H1 (cell line): ENCODE measurements around the gene HSD17B1. TPM values are rescaled to one million over a fixed set of nuclear protein-coding genes. Genes with fewer than 3 reads are reported as not detected.

ENCODE experiments used
- CTCF ChIA-PET: fragments of 300-600 bp; sonication (Branson Sonifier 250); formaldehyde crosslinking; loops from one replicate; lab custom pipeline; 2021; ENCODE audit not compliant: partially characterized antibody; lab: Charles Lee
- POLR2A ChIA-PET: fragments of 300-600 bp; sonication (Branson Sonifier 250); formaldehyde crosslinking; loops from one replicate; lab custom pipeline; 2021; ENCODE audit warnings: inconsistent platforms; ENCODE audit not compliant: partially characterized antibody; lab: Charles Lee
- DNase-seq, 2 experiments: peaks; one replicate each; pipeline versions ENCODE4 v3.0.0 to v3.0.0-alpha.2; 2010 to 2022; ENCODE audit warnings: low spot score in 2 of 2, low read depth in 1 of 2, mixed read lengths in 1 of 2
- FAIRE-seq: peaks from 2 replicates; lab custom pipeline; 2011; peaks lifted over from hg19 to GRCh38; lab: Jason Lieb, UNC
- H2AFZ ChIP-seq: 2 replicates; pipeline ENCODE4 v1.8.1; 2012; ENCODE audit warnings: low read length, inconsistent platforms
- H2AK5ac ChIP-seq: 2 replicates; pipeline ENCODE4 v1.6.1; 2013; ENCODE audit warnings: low read depth, low read length
- H2BK120ac ChIP-seq: replicated peaks from 2 replicates; pipeline ENCODE3; 2013; ENCODE audit warnings: low read depth, low read length, inconsistent platforms
- H2BK12ac ChIP-seq: 2 replicates; pipeline ENCODE4 v1.6.1; 2013; ENCODE audit warnings: low read depth, low read length
- H2BK15ac ChIP-seq: 2 replicates; pipeline ENCODE4 v1.6.1; 2013; ENCODE audit warnings: low read length
- H2BK20ac ChIP-seq: 2 replicates; pipeline ENCODE4 v1.6.1; 2013; ENCODE audit warnings: low read length
- H2BK5ac ChIP-seq: 2 replicates; pipeline ENCODE4 v1.6.1; 2013; ENCODE audit warnings: low read depth, low read length
- H3K14ac ChIP-seq: 2 replicates; pipeline ENCODE4 v1.6.1; 2013; ENCODE audit warnings: inconsistent platforms; ENCODE audit not compliant: insufficient read length
- H3K18ac ChIP-seq: 2 replicates; pipeline ENCODE4 v1.6.1; 2013; ENCODE audit warnings: low read length; ENCODE audit errors: extremely low read depth
- H3K23ac ChIP-seq: 2 replicates; pipeline ENCODE4 v1.6.1; 2013; ENCODE audit warnings: inconsistent platforms; ENCODE audit not compliant: insufficient read length
- H3K23me2 ChIP-seq: 2 replicates; pipeline ENCODE4 v1.6.1; 2013; ENCODE audit warnings: low read depth, low read length
- H3K27ac ChIP-seq: 2 replicates; pipeline ENCODE4 v1.6.1; 2011; ENCODE audit warnings: low read depth, low read length, inconsistent platforms
- H3K27me3 ChIP-seq, 4 experiments: replicated peaks in 1 of 4; 1 replicate in 1 of 4; 2 replicates in 3 of 4; pipeline versions ENCODE4 v1.6.1 to v1.8.1; 2011 to 2013; ENCODE audit warnings: low read length in 3 of 4, mild to moderate bottlenecking in 3 of 4, inconsistent platforms in 2 of 4, mixed read lengths in 2 of 4, moderate library complexity in 1 of 4; ENCODE audit not compliant: control insufficient read depth in 3 of 4, insufficient read depth in 3 of 4; ENCODE audit errors: extremely low read depth in 1 of 4
- H3K36me3 ChIP-seq, 4 experiments: 2 replicates each; pipeline versions ENCODE4 v1.6.1 to v1.8.1; 2011 to 2013; ENCODE audit warnings: mild to moderate bottlenecking in 4 of 4, low read length in 3 of 4, moderate library complexity in 2 of 4, control low read depth in 1 of 4, inconsistent platforms in 1 of 4; ENCODE audit not compliant: insufficient read depth in 4 of 4, control insufficient read depth in 2 of 4
- H3K4ac ChIP-seq: replicated peaks from 2 replicates; pipeline ENCODE3; 2013; ENCODE audit warnings: low read length, low read depth, mixed read lengths, inconsistent platforms; ENCODE audit not compliant: insufficient read length
- H3K4me1 ChIP-seq, 4 experiments: replicated peaks in 1 of 4; 1 replicate in 1 of 4; 2 replicates in 3 of 4; pipeline versions ENCODE4 v1.6.1 to v1.8.1; 2011 to 2013; ENCODE audit warnings: low read length in 3 of 4, inconsistent platforms in 2 of 4, mixed read lengths in 1 of 4; ENCODE audit not compliant: insufficient read depth in 4 of 4, control insufficient read depth in 3 of 4
- H3K4me2 ChIP-seq, 2 experiments: 2 replicates each; pipeline versions ENCODE4 v1.6.1 to v1.8.1; 2011 to 2013; ENCODE audit warnings: low read depth in 2 of 2, low read length in 2 of 2, control low read depth in 1 of 2, inconsistent platforms in 1 of 2, mild to moderate bottlenecking in 1 of 2; ENCODE audit not compliant: insufficient read depth in 1 of 2
- H3K4me3 ChIP-seq, 4 experiments: fragments of 200-600, 300-600 bp in 1 of 4; sonication (generic), shearing (Covaris generic), sonication (Bioruptor Twin) in 1 of 4; 2 replicates each; pipeline versions ENCODE4 v1.5.1 to v1.8.1; 2011 to 2016; ENCODE audit warnings: low read length in 4 of 4, low read depth in 3 of 4, control low read depth in 2 of 4, inconsistent platforms in 2 of 4, mild to moderate bottlenecking in 2 of 4, mixed read lengths in 1 of 4, moderate library complexity in 1 of 4; ENCODE audit not compliant: insufficient read depth in 2 of 4; ENCODE audit errors: extremely low read depth in 1 of 4
- H3K56ac ChIP-seq: replicated peaks from 2 replicates; pipeline ENCODE3; 2013; ENCODE audit warnings: low read depth, mild to moderate bottlenecking, mixed read lengths, low read length, inconsistent platforms; ENCODE audit not compliant: insufficient read length
- H3K79me1 ChIP-seq: 2 replicates; pipeline ENCODE4 v1.6.1; 2013; ENCODE audit warnings: low read depth, low read length, control low read depth
- H3K79me2 ChIP-seq, 2 experiments: 2 replicates each; pipeline versions ENCODE4 v1.6.1 to v1.8.1; 2012 to 2013; ENCODE audit warnings: low read length in 2 of 2, mild to moderate bottlenecking in 2 of 2, inconsistent platforms in 1 of 2; ENCODE audit not compliant: insufficient read depth in 2 of 2, control insufficient read depth in 1 of 2
- H3K9ac ChIP-seq, 4 experiments: replicated peaks in 1 of 4; 1 replicate in 1 of 4; 2 replicates in 3 of 4; pipeline versions ENCODE4 v1.6.1 to v1.8.1; 2011 to 2013; ENCODE audit warnings: low read depth in 3 of 4, low read length in 3 of 4, control low read depth in 2 of 4, mild to moderate bottlenecking in 2 of 4, moderate library complexity in 2 of 4, inconsistent platforms in 1 of 4; ENCODE audit errors: extremely low read depth in 1 of 4
- H3K9me3 ChIP-seq, 2 experiments: 2 replicates each; pipeline versions ENCODE4 v1.6.1 to v1.8.1; 2012 to 2013; ENCODE audit warnings: mild to moderate bottlenecking in 2 of 2, moderate library complexity in 2 of 2, control low read depth in 1 of 2, inconsistent platforms in 1 of 2, low read depth in 1 of 2, low read length in 1 of 2, mixed read lengths in 1 of 2; ENCODE audit not compliant: insufficient read depth in 2 of 2
- H4K20me1 ChIP-seq, 2 experiments: replicated peaks in 1 of 2; 2 replicates each; pipeline versions ENCODE3 to v1.8.1; 2011 to 2013; ENCODE audit warnings: inconsistent platforms in 2 of 2, low read length in 2 of 2, mild to moderate bottlenecking in 1 of 2; ENCODE audit not compliant: insufficient read depth in 2 of 2, control insufficient read depth in 1 of 2
- H4K5ac ChIP-seq: 2 replicates; pipeline ENCODE4 v1.6.1; 2013; ENCODE audit warnings: low read length, low read depth, mixed read lengths, inconsistent platforms; ENCODE audit not compliant: insufficient read length
- H4K8ac ChIP-seq: 2 replicates; pipeline ENCODE4 v1.8.0; 2013; ENCODE audit warnings: mild to moderate bottlenecking, moderate library complexity, low read length, inconsistent platforms; ENCODE audit not compliant: insufficient read depth; ENCODE audit errors: extremely low read depth
- H4K91ac ChIP-seq: replicated peaks from 2 replicates; pipeline ENCODE3; 2013; ENCODE audit warnings: low read length, mixed read lengths, inconsistent platforms; ENCODE audit not compliant: insufficient read length
- CREB1 ChIP-seq: IDR thresholded peaks from 2 replicates; pipeline ENCODE4 v1.6.1; 2012; ENCODE audit warnings: inconsistent platforms
- CTBP2 ChIP-seq: IDR thresholded peaks from 2 replicates; pipeline ENCODE4 v1.7.0; 2011; ENCODE audit warnings: borderline replicate concordance, mild to moderate bottlenecking, moderate library complexity, mixed read lengths, low read length; ENCODE audit not compliant: insufficient read depth, insufficient read length
- JUND ChIP-seq: IDR thresholded peaks from 2 replicates; pipeline ENCODE4 v1.6.1; 2011; ENCODE audit warnings: mild to moderate bottlenecking, improper control_type of control experiment, low read length
- NRF1 ChIP-seq: IDR thresholded peaks from 2 replicates; pipeline ENCODE4 v1.6.1; 2011; ENCODE audit warnings: mild to moderate bottlenecking, low read depth, low read length, improper control_type of control experiment
- POLR2A ChIP-seq, 2 experiments: IDR thresholded peaks; 1 replicate in 1 of 2; 2 replicates in 1 of 2; pipeline ENCODE4 v1.6.1; 2011; ENCODE audit warnings: low read depth in 2 of 2, low read length in 2 of 2, mild to moderate bottlenecking in 2 of 2; ENCODE audit errors: control extremely low read depth in 1 of 2
- POU5F1 ChIP-seq: IDR thresholded peaks from 2 replicates; pipeline ENCODE4 v1.6.1; 2011; ENCODE audit warnings: low read depth, mild to moderate bottlenecking, low read length, moderate library complexity
- USF2 ChIP-seq: IDR thresholded peaks from 2 replicates; pipeline ENCODE4 v1.6.1; 2011; ENCODE audit warnings: low read length, improper control_type of control experiment
- WGBS, 2 experiments: shearing (Covaris generic) in 1 of 2; methylation state at CpG; one replicate each; pipeline versions ENCODE4 v1.1.6 to v1.1.7; 2013 to 2015; ENCODE audit warnings: low lambda C conversion rate in 2 of 2, mixed read lengths in 2 of 2, inconsistent platforms in 1 of 2, low coverage in 1 of 2, missing lambda C conversion rate in 1 of 2; ENCODE audit not compliant: insufficient replicate concordance in 2 of 2, insufficient coverage in 1 of 2, insufficient read length in 1 of 2; ENCODE audit errors: extremely low coverage in 1 of 2, missing lambda C conversion rate in 1 of 2; 5-methylcytosine and 5-hydroxymethylcytosine counted together
- polyA plus RNA-seq, 7 experiments: library from polyadenylated mRNA; depleted of rRNA in 3 of 7; stranded (reverse) in 5 of 7; unstranded in 2 of 7; fragments of >200 nt in 5 of 7; fragments of 200-250 nt in 2 of 7; gene quantifications; 1 replicate in 5 of 7; 2 replicates in 1 of 7; 4 replicates in 1 of 7; pipeline versions ENCODE4 v1.2.1 to v1.2.3, GENCODE V29; 2011 to 2013; ENCODE audit warnings: missing spikeins in 2 of 7, mixed read lengths in 2 of 7
- total RNA-seq: library from RNA; stranded (reverse); fragmentation: NEBNext Ultra II Directional; extraction: Animal tissue kit (Norgen Biotek cat#: 25700); gene quantifications from 2 replicates; pipeline ENCODE4 v1.2.1, GENCODE V29; 2021

The HSD17B1 gene
- total and polyA plus RNA-seq, 2 of the 8 experiments (the other 6 are each of a cell fraction or from before 2014, with no cell fraction given): 0.88 to 1.0 TPM

GRCh38 chr17:42527932-42528331 is 24.8 kb upstream of the HSD17B1 start:
- TF ChIP-seq USF2 (no peak), POLR2A (IDR thresholded peaks at IDR 0.05; ENCODE audit: control extremely low read depth in 1 of 2, low read depth in 2 of 2, low read length in 2 of 2) (no peak), JUND (no peak), POU5F1 (no peak), CREB1 (no peak), CTBP2 (no peak), NRF1 (no peak)
- Histone ChIP-seq H2AK5ac (no peak overlapping the region), H3K79me2 (no peaks in the 10 kb centered on the region), H3K4ac (no peak overlapping the region), H3K14ac (no peak overlapping the region), H2BK120ac (no peak overlapping the region), H3K4me1 (no peaks in the 10 kb centered on the region; a peak in 1 of 7 replicates), H3K18ac (no peak overlapping the region), H2BK15ac (no peak overlapping the region), H3K36me3 (no peaks in the 10 kb centered on the region), H3K23ac (no peak overlapping the region), H3K9ac (no peak overlapping the region), H3K79me1 (no peaks in the 10 kb centered on the region), H3K27ac (no peak overlapping the region), H3K9me3 (no peaks in the 10 kb centered on the region), H2BK5ac (no peak overlapping the region), H2BK12ac (no peak overlapping the region), H4K8ac (no peak overlapping the region), H3K56ac (no peak overlapping the region), H3K27me3 (peaks cover 0 to 6% (median 0%) of the 10 kb centered on the region in 4 experiments; a peak in 3 of 7 replicates), H4K91ac (no peak overlapping the region), H2AFZ (no peak overlapping the region), H3K4me3 (no peak overlapping the region), H4K5ac (no peak overlapping the region), H3K4me2 (no peak overlapping the region), H4K20me1 (no peaks in the 10 kb centered on the region), H3K23me2 (no peaks in the 10 kb centered on the region; the same call in 1 of the 2 replicates), H2BK20ac (no peak overlapping the region)
- CTCF ChIA-PET: interaction anchor here (0.6 to 6.3 kb wide), 38 partner anchors 8 to 1349 kb away, joined by 3 to 69 read pairs (median 4); partner anchors contain the start of genes CAVIN1, HSPB9 and STAT3
- FAIRE-seq (no peak), DNase-seq (no peak)
- WGBS, 2 experiments: 88% methylated on average over 5 of the region's 6 CpGs; no CpG with 5 or more reads in 1 of the 2 experiments
- POLR2A ChIA-PET: interaction anchor here (0.6 to 1.9 kb wide), 4 partner anchors 8 to 632 kb away, joined by 3 to 5 read pairs (median 4); partner anchors contain the start of gene NAGLU
